Measurements from ENCODE around the gene TGM1.
"Not testable (repeated sequence)": the region's sequence is repeated elsewhere in the genome, so short reads cannot be mapped to it uniquely, and the experiment has no call there.

The TGM1 gene

GRCh38 chr14:24236689-24237462, 26.1 kb downstream of the TGM1 start:
- DNase-seq (ENCODE audit: low read depth, low spot score), result no peak
- peak overlapping the region; percentile 98 for H3K27ac ChIP-seq

- H3K27ac ChIP-seq, result peak overlapping the region; percentile 98
- DNase-seq (ENCODE audit: low read depth, low spot score), result no peak
Measured at GRCh38 chr14:24235804-24236688, 26.9 kb downstream of the TGM1 start.

- no peak for DNase-seq (ENCODE audit: low read depth, low spot score)
- H3K27ac ChIP-seq, result peak overlapping the region; percentile 98
Measured at GRCh38 chr14:24234095-24235005, 28.6 kb downstream of the TGM1 start.

- peak overlapping the region; percentile 98 for H3K27ac ChIP-seq
- no peak for DNase-seq (ENCODE audit: low read depth, low spot score)
Measured at GRCh38 chr14:24233538-24233866, 29.5 kb downstream of the TGM1 start.

GRCh38 chr14:24232645-24233537, 30.1 kb downstream of the TGM1 start, which contains the start of gene GMPR2:
Gene GMPR2 (plus strand): TSS chr14:24232929. CDS start chr14:24233254, 325 bp downstream.
- DNase-seq (ENCODE audit: low read depth, low spot score), result no peak
- peak within 1 kb of the TSS; percentile 98 for H3K27ac ChIP-seq

- H3K27ac ChIP-seq, result peak within 1 kb of the TSS; percentile 98
- DNase-seq (ENCODE audit: low read depth, low spot score), result peak; percentile 88
Measured at GRCh38 chr14:24232121-24232644, 30.8 kb downstream of the TGM1 start, which contains the start of gene NEDD8. Gene NEDD8 (minus strand): TSS chr14:24232367. CDS start chr14:24232267, 100 bp downstream.

GRCh38 chr14:24231263-24232120, 31.5 kb downstream of the TGM1 start:
- peak overlapping the region; percentile 98 for H3K27ac ChIP-seq
- no peak for DNase-seq (ENCODE audit: low read depth, low spot score)

GRCh38 chr14:24228902-24229301, 34.1 kb downstream of the TGM1 start:
- DNase-seq (ENCODE audit: low read depth, low spot score), result no peak
- peak overlapping the region; percentile 2 for H3K27ac ChIP-seq

- H3K27ac ChIP-seq, result peak overlapping the region; percentile 95
- no peak for DNase-seq (ENCODE audit: low read depth, low spot score)
Measured at GRCh38 chr14:24226473-24226872, 36.5 kb downstream of the TGM1 start.

GRCh38 chr14:24224618-24225071, 38.3 kb downstream of the TGM1 start:
- DNase-seq (ENCODE audit: low read depth, low spot score), result peak; percentile 73
- peak overlapping the region; percentile 95 for H3K27ac ChIP-seq

GRCh38 chr14:24222987-24223386, 40.0 kb downstream of the TGM1 start:
- peak overlapping the region; percentile 95 for H3K27ac ChIP-seq
- DNase-seq (ENCODE audit: low read depth, low spot score), result not testable (repeated sequence)

GRCh38 chr14:24219521-24219920, 43.5 kb downstream of the TGM1 start:
- no peak overlapping the region for H3K27ac ChIP-seq
- no peak for DNase-seq (ENCODE audit: low read depth, low spot score)

- no peak overlapping the region for H3K27ac ChIP-seq
- no peak for DNase-seq (ENCODE audit: low read depth, low spot score)
Measured at GRCh38 chr14:24219080-24219479, 43.9 kb downstream of the TGM1 start.

- not testable (repeated sequence) for DNase-seq (ENCODE audit: low read depth, low spot score)
- peak overlapping the region; percentile 75 for H3K27ac ChIP-seq
Measured at GRCh38 chr14:24216876-24217275, 46.1 kb downstream of the TGM1 start.

GRCh38 chr14:24216345-24216699, 46.7 kb downstream of the TGM1 start:
- no peak for DNase-seq (ENCODE audit: low read depth, low spot score)
- peak overlapping the region; percentile 75 for H3K27ac ChIP-seq

GRCh38 chr14:24215495-24216344, 47.3 kb downstream of the TGM1 start, which contains the start of gene MDP1:
Gene MDP1 (minus strand): TSS chr14:24216066. CDS start chr14:24215955, 111 bp downstream.
- H3K27ac ChIP-seq, result peak within 1 kb of the TSS; percentile 75
- DNase-seq (ENCODE audit: low read depth, low spot score), result peak; percentile 44

Measured in epithelial cell of prostate (primary cell).